MG63 (cell line): ENCODE measurements around the gene APBB2. TPM values are rescaled to one million over a fixed set of nuclear protein-coding genes. Genes with fewer than 3 reads are reported as not detected.
A peak's percentile ranks its signal among the peaks of the same experiment; 100 is the strongest.

Source experiments
- DNase-seq: peaks from one replicate; pipeline ENCODE4 v3.0.0-alpha.2; 2020
- H3K27me3 ChIP-seq: fragments of 250-450 bp; sonication (Bioruptor Pico); 2 replicates; pipeline ENCODE4 v1.5.1; 2020; ENCODE audit warnings: mild to moderate bottlenecking, moderate library complexity
- H3K36me3 ChIP-seq: fragments of 250-450 bp; sonication (Bioruptor Pico); 2 replicates; pipeline ENCODE4 v1.5.1; 2020; ENCODE audit warnings: mild to moderate bottlenecking, moderate library complexity
- H3K4me3 ChIP-seq: fragments of 250-450 bp; sonication (Bioruptor Pico); 2 replicates; pipeline ENCODE4 v1.5.1; 2020; ENCODE audit warnings: mild to moderate bottlenecking, moderate library complexity
- H3K9me3 ChIP-seq: fragments of 250-450 bp; sonication (Bioruptor Pico); 2 replicates; pipeline ENCODE4 v1.5.1; 2020; ENCODE audit warnings: mild to moderate bottlenecking, moderate library complexity
- total RNA-seq: library from RNA; depleted of rRNA; stranded (reverse); fragments of >200 nt; shearing (Covaris generic); gene quantifications from 2 replicates; pipeline ENCODE4 v1.2.3, GENCODE V29; 2014; ENCODE audit warnings: low replicate concordance

The APBB2 gene
- total RNA-seq, 1 experiment from 2014 or later, result 36.1 TPM

GRCh38 chr4:41178372-41179370 lies 35.7 kb downstream of the APBB2 start:
- Histone ChIP-seq H3K9me3 (no peaks in the 10 kb centered on the region), H3K27me3 (no peaks in the 10 kb centered on the region), H3K36me3 (no peaks in the 10 kb centered on the region), H3K4me3 (no peak overlapping the region)
- DNase-seq, result peak; percentile 47

- H3K4me3 ChIP-seq, result no peak overlapping the region
- no peaks in the 10 kb centered on the region for H3K27me3 ChIP-seq
- no peak for DNase-seq
Measured at GRCh38 chr4:41177016-41177415, 37.3 kb downstream of the APBB2 start.

GRCh38 chr4:41176340-41176739 lies 38.0 kb downstream of the APBB2 start:
- Histone ChIP-seq H3K4me3 (no peak overlapping the region), H3K27me3 (no peaks in the 10 kb centered on the region), H3K9me3 (no peaks in the 10 kb centered on the region), H3K36me3 (no peaks in the 10 kb centered on the region)
- DNase-seq, result peak; percentile 48

More at GRCh38 chr4:41177016-41177415, 37.3 kb downstream of the APBB2 start:
- Histone ChIP-seq H3K9me3 (no peaks in the 10 kb centered on the region), H3K36me3 (no peaks in the 10 kb centered on the region)

GRCh38 chr4:41175794-41176193 lies 38.5 kb downstream of the APBB2 start:
- Histone ChIP-seq H3K4me3 (no peak overlapping the region), H3K9me3 (no peaks in the 10 kb centered on the region), H3K27me3 (no peaks in the 10 kb centered on the region), H3K36me3 (no peaks in the 10 kb centered on the region)
- no peak for DNase-seq

- H3K4me3 ChIP-seq, result no peak overlapping the region
- no peak for DNase-seq
- no peaks in the 10 kb centered on the region for H3K36me3 ChIP-seq
- H3K27me3 ChIP-seq, result no peaks in the 10 kb centered on the region
- no peaks in the 10 kb centered on the region for H3K9me3 ChIP-seq
Measured at GRCh38 chr4:41174444-41174843, 39.9 kb downstream of the APBB2 start.

GRCh38 chr4:41172786-41173185 lies 41.6 kb downstream of the APBB2 start:
- Histone ChIP-seq H3K4me3 (no peak overlapping the region), H3K9me3 (no peaks in the 10 kb centered on the region), H3K36me3 (no peaks in the 10 kb centered on the region), H3K27me3 (no peaks in the 10 kb centered on the region)
- DNase-seq, result no peak

- Histone ChIP-seq H3K9me3 (no peaks in the 10 kb centered on the region), H3K36me3 (no peaks in the 10 kb centered on the region), H3K4me3 (no peak overlapping the region), H3K27me3 (no peaks in the 10 kb centered on the region)
- DNase-seq, result no peak
Measured at GRCh38 chr4:41169256-41169800, 45.0 kb downstream of the APBB2 start.

- no peak for DNase-seq
- Histone ChIP-seq H3K4me3 (no peak overlapping the region), H3K27me3 (no peaks in the 10 kb centered on the region), H3K36me3 (no peaks in the 10 kb centered on the region), H3K9me3 (no peaks in the 10 kb centered on the region)
Measured at GRCh38 chr4:41167191-41167590, 47.2 kb downstream of the APBB2 start.

- H3K36me3 ChIP-seq, result no peaks in the 10 kb centered on the region
- H3K27me3 ChIP-seq, result no peaks in the 10 kb centered on the region
- no peak for DNase-seq
- no peak overlapping the region for H3K4me3 ChIP-seq
- H3K9me3 ChIP-seq, result no peaks in the 10 kb centered on the region
Measured at GRCh38 chr4:41164405-41164804, 49.9 kb downstream of the APBB2 start.

- H3K36me3 ChIP-seq, result no peaks in the 10 kb centered on the region
- no peak for DNase-seq
- no peak overlapping the region for H3K4me3 ChIP-seq
- no peaks in the 10 kb centered on the region for H3K27me3 ChIP-seq
- H3K9me3 ChIP-seq, result no peaks in the 10 kb centered on the region
Measured at GRCh38 chr4:41161355-41161754, 53.0 kb downstream of the APBB2 start.

- Histone ChIP-seq H3K9me3 (no peaks in the 10 kb centered on the region), H3K4me3 (no peak overlapping the region), H3K27me3 (no peaks in the 10 kb centered on the region), H3K36me3 (no peaks in the 10 kb centered on the region)
- DNase-seq, result no peak
Measured at GRCh38 chr4:41160856-41161255, 53.5 kb downstream of the APBB2 start.

GRCh38 chr4:41160012-41160789 lies 54.1 kb downstream of the APBB2 start:
- Histone ChIP-seq H3K4me3 (no peak overlapping the region), H3K27me3 (no peaks in the 10 kb centered on the region), H3K9me3 (no peaks in the 10 kb centered on the region), H3K36me3 (no peaks in the 10 kb centered on the region)
- peak; percentile 50 for DNase-seq

- Histone ChIP-seq H3K4me3 (no peak overlapping the region), H3K9me3 (no peaks in the 10 kb centered on the region), H3K36me3 (no peaks in the 10 kb centered on the region), H3K27me3 (no peaks in the 10 kb centered on the region)
- no peak for DNase-seq
Measured at GRCh38 chr4:41158756-41159155, 55.6 kb downstream of the APBB2 start.

GRCh38 chr4:41158274-41158673 lies 56.1 kb downstream of the APBB2 start:
- Histone ChIP-seq H3K27me3 (no peaks in the 10 kb centered on the region), H3K4me3 (no peak overlapping the region), H3K36me3 (no peaks in the 10 kb centered on the region), H3K9me3 (no peaks in the 10 kb centered on the region)
- no peak for DNase-seq

- no peaks in the 10 kb centered on the region for H3K36me3 ChIP-seq
- H3K27me3 ChIP-seq, result no peaks in the 10 kb centered on the region
- no peak overlapping the region for H3K4me3 ChIP-seq
- DNase-seq, result no peak
- no peaks in the 10 kb centered on the region for H3K9me3 ChIP-seq
Measured at GRCh38 chr4:41157009-41157408, 57.3 kb downstream of the APBB2 start.

GRCh38 chr4:41156574-41156973 lies 57.8 kb downstream of the APBB2 start:
- peak; percentile 64 for DNase-seq
- no peaks in the 10 kb centered on the region for H3K36me3 ChIP-seq
- H3K4me3 ChIP-seq, result no peak overlapping the region
- no peaks in the 10 kb centered on the region for H3K9me3 ChIP-seq
- no peaks in the 10 kb centered on the region for H3K27me3 ChIP-seq

- DNase-seq, result peak; percentile 36
- H3K36me3 ChIP-seq, result no peaks in the 10 kb centered on the region
- H3K27me3 ChIP-seq, result no peaks in the 10 kb centered on the region
- no peaks in the 10 kb centered on the region for H3K9me3 ChIP-seq
- 0 out of 2 replicates have a peak overlapping the region, but pooled peaks have one; percentile 6 for H3K4me3 ChIP-seq
Measured at GRCh38 chr4:41155194-41155830, 59.0 kb downstream of the APBB2 start.
